Neural progenitor cell (in vitro differentiated cells): Measurements from ENCODE around the gene MAN2B2.

Experiments
- EZH2 ChIP-seq: fragments of 200-600 bp; sonication (generic); IDR thresholded peaks from 2 replicates; pipeline ENCODE4 v1.6.1; 2017; ENCODE audit warnings: antibody characterized with exemption, mild to moderate bottlenecking, moderate library complexity
- EZH2phosphoT487 ChIP-seq: fragments of 200-600 bp; sonication (generic); IDR thresholded peaks from 2 replicates; pipeline ENCODE4 v1.6.1; 2017; ENCODE audit warnings: antibody characterized with exemption
- TF ChIP-seq, protein P1 (sequence below): fragments of 200-600 bp; sonication (generic); IDR thresholded peaks from 2 replicates; pipeline ENCODE4 v1.5.1; 2017; ENCODE audit warnings: antibody characterized with exemption, mild to moderate bottlenecking

DNA sequence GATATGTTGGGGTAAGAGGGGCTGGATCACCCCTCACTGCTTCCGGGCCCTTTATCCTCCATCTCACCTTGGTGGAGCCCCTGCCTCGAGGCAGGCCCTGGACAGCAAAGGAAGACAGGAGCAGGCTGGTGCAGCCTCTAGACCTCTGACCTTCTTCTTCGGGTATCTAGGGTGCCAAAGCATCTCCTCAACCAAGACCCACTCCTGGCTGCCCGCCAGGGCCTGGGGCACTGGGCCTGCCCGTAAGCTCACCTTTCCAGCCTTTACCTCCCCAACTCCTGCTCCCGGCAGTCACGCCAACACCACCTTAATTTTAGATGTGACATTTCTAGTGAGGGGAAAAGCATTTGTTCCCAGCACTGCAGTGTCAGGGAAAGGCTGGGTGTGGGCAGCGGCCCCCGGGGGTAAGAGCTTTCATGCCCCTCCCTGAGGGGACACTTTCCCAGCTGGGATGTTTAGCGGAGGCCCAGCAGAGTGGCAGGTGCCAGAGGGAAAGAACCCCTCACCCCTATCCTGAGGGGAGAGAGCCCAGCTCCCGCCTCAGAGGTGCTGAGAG lies 6.7 kb downstream of the MAN2B2 start:
- TF ChIP-seq, protein P1, sequence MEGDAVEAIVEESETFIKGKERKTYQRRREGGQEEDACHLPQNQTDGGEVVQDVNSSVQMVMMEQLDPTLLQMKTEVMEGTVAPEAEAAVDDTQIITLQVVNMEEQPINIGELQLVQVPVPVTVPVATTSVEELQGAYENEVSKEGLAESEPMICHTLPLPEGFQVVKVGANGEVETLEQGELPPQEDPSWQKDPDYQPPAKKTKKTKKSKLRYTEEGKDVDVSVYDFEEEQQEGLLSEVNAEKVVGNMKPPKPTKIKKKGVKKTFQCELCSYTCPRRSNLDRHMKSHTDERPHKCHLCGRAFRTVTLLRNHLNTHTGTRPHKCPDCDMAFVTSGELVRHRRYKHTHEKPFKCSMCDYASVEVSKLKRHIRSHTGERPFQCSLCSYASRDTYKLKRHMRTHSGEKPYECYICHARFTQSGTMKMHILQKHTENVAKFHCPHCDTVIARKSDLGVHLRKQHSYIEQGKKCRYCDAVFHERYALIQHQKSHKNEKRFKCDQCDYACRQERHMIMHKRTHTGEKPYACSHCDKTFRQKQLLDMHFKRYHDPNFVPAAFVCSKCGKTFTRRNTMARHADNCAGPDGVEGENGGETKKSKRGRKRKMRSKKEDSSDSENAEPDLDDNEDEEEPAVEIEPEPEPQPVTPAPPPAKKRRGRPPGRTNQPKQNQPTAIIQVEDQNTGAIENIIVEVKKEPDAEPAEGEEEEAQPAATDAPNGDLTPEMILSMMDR: no peak
- no peak for TF ChIP-seq EZH2
- no peak for TF ChIP-seq EZH2phosphoT487
